Measurements from ENCODE around the gene SAMM50.

The SAMM50 gene

GRCh38 chr22:43955040-43955882, at the start of gene SAMM50:
Gene SAMM50, plus strand, starts transcription at chr22:43955442. Its CDS starts 136 bp downstream, at chr22:43955578.
- peak; percentile 82 for DNase-seq

GRCh38 chr22:43905681-43906080, 49.6 kb upstream of the SAMM50 start:
- DNase-seq: no peak

GRCh38 chr22:43909708-43910107, 45.5 kb upstream of the SAMM50 start:
- no peak for DNase-seq

- no peak for DNase-seq
These were observed 45.0 kb upstream of the SAMM50 start for GRCh38 chr22:43910178-43910695.

- no peak for DNase-seq
These were observed 43.9 kb upstream of the SAMM50 start for GRCh38 chr22:43911351-43911750.

GRCh38 chr22:43917521-43917920, 37.7 kb upstream of the SAMM50 start:
- DNase-seq: no peak

- DNase-seq: no peak
These were observed 35.9 kb upstream of the SAMM50 start for GRCh38 chr22:43919106-43919973.

- DNase-seq: no peak
These were observed 33.9 kb upstream of the SAMM50 start for GRCh38 chr22:43921370-43921769.

- no peak for DNase-seq
These were observed 33.1 kb upstream of the SAMM50 start for GRCh38 chr22:43922123-43922522.

- peak; percentile 1 for DNase-seq
These were observed 32.1 kb upstream of the SAMM50 start for GRCh38 chr22:43923191-43923590.

GRCh38 chr22:43923631-43924464, 31.4 kb upstream of the SAMM50 start, which contains the start of gene PNPLA3:
Gene PNPLA3, plus strand, starts transcription at chr22:43923805. Its CDS starts 107 bp downstream, at chr22:43923912.
- peak; percentile 3 for DNase-seq

- no peak for DNase-seq
These were observed 30.4 kb upstream of the SAMM50 start for GRCh38 chr22:43924877-43925276.

GRCh38 chr22:43925433-43926348, 29.6 kb upstream of the SAMM50 start:
- DNase-seq: no peak

- DNase-seq: no peak
These were observed 28.9 kb upstream of the SAMM50 start for GRCh38 chr22:43926349-43926710.

- peak; percentile 13 for DNase-seq
These were observed 26.8 kb upstream of the SAMM50 start for GRCh38 chr22:43928468-43928867.

GRCh38 chr22:43928908-43929307, 26.3 kb upstream of the SAMM50 start:
- no peak for DNase-seq

- no peak for DNase-seq
These were observed 23.5 kb upstream of the SAMM50 start for GRCh38 chr22:43931771-43932170.

GRCh38 chr22:43941449-43941848, 13.8 kb upstream of the SAMM50 start:
- no peak for DNase-seq

GRCh38 chr22:43944670-43945430, 10.4 kb upstream of the SAMM50 start:
- DNase-seq: peak; percentile 6

GRCh38 chr22:43945632-43946383, 9.4 kb upstream of the SAMM50 start:
- DNase-seq: peak; percentile 28
